AML-193 (cell line): ENCODE results near the gene CIAO1.

Experiments used
- DNase-seq, 2 experiments: peaks; one replicate each; lab custom pipeline; 2025; lab: John Stamatoyannopoulos, UW

Gene CIAO1

DNA sequence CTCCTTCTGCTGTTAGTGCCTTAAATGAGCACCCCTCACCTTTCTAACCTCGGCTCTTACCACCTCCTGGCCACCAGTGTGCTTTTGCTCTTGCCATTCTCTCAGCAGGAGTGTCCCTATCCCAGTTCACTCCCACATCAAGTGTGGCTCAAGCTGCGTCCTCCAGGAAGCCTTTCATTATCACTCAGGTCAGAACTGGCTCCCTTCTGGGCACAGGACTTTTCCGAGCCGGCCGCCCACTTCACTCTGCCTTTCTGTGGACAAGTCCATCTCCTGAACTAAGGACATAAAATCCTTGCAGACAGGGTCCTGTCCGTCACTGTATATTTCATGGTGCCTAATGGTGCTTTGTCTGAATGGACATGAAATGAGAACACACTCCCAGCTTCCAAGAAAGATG, 15.8 kb upstream of the CIAO1 start:
- DNase-seq = no peak

DNA sequence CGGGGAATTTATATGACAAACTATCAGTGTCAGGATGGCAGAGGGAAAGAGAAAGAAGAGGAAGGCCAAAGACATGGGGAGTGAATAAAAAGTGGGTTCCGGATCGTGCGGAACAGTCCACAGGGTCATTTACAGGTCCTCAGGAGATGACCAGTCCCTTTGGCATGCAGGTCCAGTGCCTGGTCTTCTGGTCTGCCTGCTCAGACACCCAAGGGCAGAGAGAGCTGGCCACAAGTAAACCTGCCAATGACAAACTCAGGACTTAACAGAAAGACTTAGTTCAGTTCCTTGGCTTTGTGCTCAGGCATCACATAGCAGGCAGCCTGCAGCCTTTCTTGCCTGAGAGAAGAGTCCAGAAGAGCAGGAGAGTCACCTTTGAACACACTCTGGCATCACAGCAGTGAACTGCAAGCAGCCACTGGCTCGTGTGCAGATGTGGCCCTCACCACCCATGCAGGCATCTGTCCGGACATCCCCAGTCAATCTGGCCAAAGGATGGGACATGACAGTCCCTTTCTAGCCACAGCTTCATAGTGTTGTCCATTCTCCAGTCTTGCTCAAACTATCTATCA, 14.2 kb upstream of the CIAO1 start:
- DNase-seq = peak in 1 of 2 experiments; percentile 6

DNA sequence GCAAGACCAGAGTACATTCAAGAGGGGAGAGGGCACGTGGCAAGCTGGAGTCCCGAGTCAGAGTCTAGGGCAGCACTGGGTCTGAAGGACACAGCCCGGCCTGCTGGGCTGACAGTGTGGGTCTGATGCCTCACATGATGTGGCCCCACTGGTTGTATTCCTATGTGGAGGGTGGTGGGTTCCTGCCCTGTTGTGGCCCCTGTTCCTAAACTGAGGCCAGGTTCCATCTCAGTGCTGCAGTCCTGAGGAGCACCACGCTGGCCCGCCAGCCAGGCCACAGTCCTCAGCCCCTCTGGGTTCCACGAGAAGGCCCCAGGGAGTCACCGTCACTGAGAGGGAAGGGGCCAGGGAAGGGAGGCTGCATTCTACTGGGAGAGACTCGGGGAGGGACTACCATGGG, 13.5 kb upstream of the CIAO1 start:
- no peak for DNase-seq

DNA sequence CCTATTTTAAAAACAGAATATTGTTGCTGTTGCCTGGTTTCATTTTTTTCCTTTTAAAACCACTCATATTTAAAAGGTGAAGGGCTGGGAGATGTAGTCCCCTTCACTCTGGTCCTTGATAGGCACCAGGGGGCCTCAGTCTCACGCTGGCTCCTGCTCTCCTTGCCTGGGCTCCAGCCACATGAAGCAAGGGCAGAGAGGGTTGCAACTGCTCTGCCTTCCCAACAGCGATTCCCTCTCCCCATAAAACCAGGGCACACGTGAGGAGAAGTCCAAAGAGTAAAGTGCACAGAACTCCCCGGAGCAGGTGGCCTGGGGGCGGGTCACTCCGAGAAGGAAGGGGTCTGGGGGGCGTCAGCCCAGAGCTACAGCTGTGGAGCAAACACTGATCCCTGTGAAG, 13.0 kb upstream of the CIAO1 start:
- DNase-seq = no peak

DNA sequence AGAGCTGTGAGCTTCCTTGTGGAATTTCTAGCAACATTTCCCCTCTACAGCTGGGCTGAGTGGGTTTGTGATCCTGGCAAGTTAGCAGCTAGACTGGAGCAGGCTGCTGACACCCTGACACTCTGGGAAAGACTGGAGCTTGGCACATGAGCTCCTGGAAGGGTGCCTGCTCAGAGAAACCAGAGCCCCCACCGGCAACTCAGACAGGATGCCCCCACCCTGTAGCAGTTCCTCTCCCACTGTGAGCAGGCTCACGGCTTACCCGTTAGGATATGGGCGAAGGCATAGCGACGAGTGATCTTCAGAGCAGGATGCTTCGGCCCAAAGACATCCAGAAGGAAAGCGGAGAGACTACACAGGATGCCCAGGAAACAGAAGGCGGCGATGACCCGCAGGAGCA, 11.5 kb upstream of the CIAO1 start:
- no peak for DNase-seq

DNA sequence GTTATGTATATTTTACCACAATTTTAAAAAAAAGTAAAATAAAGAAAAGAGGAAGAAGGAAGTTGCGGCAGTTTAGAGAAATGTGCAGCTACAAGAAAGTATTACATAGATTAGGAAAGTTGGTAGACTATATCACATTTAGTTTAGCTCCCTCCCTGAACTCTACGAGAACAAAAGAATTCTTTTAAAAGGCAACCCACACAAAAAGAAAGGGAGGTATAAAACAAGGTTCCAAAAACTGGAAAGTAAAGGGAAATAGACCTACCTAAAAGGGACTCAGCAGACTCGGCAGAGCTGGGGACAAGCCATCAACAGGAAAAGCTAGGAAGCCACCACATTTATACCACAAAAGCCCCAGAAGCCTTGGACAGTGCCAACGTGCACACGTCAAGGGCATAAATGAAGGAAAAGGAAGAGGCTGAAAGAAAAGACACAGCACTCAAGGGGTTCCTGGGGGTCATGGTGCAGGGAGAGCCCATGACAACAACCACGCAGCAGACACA, 9.4 kb upstream of the CIAO1 start:
- DNase-seq = peak; percentile 63 to 71

DNA sequence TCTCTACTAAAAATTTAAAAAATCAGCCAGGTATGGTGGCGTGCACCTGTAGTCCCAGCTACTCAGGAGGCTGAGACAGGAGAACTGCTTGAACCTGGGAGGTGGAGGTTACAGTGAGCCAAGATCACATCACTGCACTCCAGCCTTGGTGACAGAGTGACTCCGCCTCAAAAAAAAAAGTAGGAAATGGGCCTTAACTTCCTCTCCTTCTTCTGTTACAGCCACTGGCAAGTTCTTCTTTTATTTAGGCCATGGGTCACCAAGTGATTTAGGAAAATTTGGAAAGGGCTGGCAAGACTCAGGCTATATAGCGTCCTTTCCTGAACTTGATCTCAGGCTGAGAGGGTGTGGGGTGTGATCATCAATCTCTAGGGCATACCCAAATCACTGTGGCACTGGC, 8.3 kb upstream of the CIAO1 start:
- DNase-seq = peak; percentile 56 to 57

DNA sequence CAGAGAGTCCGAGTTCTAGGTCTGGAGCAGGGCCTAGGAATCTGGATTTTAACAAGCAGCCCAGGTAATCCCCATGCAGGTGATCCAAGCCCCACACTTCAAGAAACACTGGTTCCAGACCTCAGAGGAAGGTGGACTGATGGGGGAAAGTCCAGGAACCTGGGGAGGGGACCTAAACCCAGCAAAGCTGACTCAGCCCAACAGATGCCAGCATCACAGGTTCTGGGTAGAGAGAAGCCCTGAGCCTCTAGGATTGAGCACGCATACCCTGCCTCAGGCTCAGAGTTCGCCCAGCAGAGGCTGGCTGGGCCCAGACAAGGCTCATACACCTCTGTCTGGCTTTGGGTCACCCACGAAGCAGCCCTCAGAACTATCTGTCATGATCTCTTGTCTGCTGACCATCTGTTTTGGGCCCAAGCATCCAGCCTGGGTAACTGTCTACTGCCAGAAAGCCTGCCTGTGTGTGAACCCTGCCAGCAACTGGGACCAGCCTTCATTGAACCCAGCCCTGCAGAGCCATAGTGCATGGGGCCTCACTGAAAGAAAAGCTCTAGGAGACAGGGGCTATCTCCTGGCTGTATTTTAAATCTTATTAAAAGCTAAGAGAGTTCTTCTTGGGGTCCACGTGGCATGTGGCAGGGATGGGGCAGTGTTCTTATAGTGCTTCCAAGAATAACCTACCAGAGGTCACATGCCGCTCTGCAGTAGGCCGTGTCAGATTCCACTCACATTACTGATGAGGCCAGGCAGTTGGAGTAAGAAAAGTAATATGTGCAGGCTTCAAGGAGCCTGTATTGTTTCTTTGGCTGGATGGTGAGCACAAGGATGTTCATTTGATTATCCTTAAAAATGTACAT, 7.6 kb upstream of the CIAO1 start:
- no peak for DNase-seq

DNA sequence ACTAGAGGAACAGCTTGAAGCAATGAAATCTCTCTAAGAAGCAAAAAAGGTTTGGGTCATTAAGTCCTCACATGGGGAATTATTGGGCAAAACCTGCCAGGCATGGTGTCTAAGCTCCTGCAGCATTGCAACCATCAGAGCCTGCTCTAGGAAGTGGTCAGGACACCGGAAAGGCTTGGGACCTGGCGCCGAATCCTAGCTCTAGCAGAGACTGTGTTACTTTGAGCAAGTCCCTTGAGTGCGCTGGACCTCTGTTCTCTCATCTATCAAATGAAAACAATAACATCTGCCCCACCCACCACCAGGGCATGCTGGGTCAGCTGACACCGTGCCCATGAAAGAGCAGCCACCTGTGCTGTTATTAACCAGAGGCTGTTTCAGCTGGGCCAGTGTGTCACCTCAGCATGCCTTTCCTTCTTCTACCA, 6.5 kb upstream of the CIAO1 start:
- no peak for DNase-seq

DNA sequence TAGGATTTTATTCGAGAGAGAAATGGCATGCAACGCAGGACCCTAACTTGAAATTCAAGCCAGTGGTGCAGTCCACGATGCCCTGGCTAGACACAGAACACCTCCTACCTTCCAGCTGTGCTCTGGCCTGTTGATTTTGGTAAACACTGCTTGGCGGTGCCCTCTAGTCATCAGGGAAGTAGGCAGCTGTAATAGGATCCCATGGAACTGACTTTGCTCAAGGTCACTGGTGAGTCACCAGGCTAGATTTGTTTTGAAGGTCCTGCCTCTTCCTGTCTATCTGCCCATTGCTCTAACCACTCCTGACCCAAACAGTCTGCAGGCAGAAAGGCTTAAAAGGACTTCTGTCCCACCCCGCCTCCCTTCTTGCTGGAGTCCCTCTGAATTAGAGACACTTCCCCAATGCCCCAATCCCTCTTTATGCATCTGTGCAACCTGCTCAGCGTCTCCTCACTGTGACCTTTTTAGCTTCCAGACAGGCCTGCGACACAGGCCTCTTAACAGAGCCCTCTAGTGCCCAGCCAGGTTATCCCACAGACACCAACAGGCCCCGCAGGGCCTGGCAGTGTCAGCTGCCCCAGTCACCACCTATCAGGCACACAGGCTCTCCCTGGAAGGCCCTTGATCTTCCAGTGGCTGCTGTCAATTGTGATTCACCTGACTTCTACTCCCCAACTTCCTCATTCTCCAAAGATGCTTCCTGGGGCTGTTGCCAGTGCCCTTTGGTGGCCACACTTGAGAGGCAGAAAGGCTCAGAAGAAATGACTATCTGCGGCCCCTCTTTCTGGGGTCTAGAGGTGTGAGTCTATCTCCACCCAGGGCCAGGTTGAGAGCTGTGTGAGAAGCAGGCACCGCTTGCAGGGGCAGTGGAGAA, 5.4 kb upstream of the CIAO1 start:
- peak; percentile 72 to 87 for DNase-seq

DNA sequence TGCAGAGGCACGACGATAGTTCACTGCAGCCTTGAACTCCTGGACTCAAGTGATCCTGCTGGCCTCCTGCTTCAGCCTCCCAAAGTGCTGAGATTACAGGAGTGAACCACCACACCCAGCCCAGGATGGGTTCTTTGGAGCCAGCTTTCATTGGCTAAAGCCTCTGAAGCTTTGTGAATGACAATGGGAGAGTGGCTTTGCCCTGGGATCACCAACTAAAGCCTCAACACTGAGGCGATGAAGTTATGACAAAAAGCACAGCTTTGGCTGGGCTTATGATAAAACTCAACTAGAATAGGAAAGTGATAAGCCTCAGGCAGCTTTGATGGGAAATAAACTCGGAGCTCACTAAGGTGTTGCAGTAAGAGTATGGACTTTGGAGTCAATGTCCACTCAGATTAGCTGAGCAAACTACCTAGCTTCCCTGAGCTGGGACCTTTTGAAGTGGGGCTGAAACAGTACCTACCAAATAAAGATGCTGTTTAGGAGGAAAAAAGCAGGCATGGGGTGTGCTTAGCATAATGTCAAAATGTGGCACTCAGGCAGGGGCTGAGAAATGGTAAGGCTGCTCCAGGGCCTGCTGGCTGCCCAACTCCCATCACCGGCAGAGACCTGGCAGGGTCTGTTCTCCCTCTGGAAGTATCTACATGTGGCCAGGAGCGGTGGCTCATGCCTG, 4.6 kb upstream of the CIAO1 start:
- no peak for DNase-seq

DNA sequence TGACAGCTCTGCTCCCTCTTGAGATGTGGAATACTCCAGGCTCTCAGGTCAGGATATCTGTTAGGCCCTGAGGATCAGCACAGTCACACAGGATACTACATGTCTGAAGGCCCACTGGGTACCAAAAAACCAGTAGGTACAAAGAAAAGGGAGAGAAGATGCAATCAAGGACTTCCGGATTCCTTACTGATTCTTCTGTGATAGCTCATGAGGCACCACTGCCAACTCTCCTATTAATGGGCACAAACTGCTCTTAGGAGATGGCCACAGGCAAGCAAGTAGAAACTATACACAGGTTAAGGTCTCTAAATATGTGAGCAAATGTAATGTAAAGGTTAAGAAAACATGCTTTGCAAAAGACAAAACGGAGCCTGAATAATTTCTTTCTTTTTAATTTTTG, 3.7 kb upstream of the CIAO1 start:
- DNase-seq = no peak

DNA sequence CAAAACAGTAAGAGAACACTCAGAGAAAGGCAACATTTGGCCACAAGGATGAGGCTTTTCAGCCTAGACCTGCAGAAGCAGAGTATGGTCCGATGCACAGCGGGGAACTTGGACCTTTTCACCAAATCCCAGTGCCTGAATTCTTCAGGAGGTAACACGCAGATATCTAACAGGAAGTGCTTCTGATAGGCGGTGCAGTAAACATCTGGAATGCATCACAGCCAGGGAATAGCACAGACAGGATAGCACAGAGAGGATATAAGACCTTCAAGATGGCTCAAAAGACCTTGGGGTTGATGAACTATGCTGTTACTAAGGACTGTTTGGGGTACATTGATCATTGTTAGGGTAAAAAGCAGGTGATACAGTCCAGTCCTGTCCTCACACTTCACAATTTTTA, 1.9 kb upstream of the CIAO1 start:
- DNase-seq = no peak

DNA sequence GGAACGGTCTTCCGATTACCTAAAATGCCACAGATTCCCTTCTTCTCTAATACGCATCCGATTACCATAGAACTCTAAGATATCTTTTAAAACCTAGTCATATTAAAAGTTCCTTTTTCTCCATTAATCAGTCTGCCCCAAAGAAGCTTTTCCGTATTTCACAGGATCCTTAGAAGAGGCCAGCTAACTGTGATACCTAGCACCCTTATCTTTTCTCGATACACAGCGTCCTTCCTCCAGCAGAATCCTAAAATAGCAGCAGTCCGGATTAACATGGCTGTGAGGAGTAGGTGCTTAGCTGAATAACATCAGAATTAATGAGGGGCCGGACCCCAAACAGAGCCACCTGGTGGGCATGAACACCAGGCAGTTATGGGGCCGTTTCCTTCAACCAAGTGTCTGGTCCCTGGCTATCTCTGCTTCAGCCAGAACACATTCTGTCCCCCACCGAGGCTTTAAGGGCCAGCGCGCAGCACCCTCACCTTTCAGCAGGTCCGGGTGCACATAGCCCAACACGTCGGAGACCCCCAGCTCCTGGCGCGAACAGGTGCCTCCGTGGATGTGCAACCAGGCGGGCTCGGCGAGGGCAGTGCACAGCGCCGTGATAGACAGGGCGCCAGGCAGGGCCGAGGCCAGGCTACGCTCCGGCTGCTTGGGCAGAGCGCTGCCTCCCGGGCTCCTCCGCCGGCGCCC, 1.2 kb upstream of the CIAO1 start:
- DNase-seq = peak; percentile 6 to 28

DNA sequence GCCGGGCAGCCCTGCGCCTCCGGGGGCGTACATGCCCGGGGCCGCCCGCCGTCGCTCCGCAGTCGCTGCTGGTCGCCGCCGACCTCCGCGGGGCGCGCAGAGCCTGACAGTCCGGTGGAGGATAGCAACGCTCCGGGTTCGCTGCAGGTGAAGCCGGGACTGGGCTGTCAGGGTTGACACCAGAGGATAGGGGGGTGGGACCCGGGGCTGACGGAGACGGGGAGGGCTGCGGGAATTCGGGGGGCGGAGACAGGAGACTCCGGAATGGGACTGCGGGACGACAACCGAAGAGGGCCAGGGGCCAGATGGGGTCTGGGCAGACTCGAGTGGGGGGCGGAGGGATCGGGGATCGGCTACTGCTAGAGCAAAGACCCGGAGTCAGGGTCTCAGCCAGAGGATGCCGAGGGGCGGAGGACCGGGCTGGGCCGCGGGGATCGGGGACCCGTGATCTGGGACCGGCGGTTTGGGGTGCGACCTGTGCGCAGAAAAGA, 631 bp upstream of the CIAO1 start:
- peak in 1 of 2 experiments; percentile 40 for DNase-seq

DNA sequence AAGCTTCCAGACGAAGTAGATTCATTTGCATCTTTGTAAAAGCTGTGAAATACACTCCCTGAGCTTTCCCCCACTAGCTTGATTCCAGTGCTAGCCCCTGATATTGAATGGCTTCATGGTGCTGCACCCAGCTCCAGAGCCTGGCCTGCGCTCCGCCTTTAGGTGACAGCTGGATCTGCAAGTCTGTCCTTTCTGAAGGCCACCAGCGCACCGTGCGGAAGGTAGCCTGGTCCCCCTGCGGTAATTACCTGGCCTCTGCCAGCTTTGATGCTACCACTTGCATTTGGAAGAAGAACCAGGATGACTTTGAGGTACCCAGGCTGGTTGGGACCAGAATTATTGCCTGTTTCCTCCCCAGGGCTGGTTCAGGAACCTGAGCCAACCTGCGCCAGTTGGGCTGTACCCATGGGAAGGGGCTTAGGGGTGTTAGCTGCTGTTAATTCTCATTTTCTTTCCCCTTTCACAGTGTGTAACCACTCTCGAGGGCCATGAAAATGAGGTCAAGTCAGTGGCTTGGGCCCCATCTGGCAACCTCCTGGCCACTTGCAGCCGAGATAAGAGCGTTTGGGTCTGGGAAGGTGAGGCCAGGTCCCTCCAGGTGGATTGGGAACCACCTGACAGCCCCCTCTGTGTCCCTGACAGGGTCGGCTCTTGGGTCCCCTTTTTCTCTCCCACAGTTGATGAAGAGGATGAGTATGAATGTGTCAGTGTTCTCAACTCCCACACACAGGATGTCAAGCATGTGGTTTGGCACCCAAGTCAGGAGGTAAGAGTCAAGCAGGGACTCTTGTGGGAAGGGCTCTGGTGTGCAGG, 1.3 kb downstream of the CIAO1 start:
- peak in 1 of 2 experiments; percentile 57 for DNase-seq

DNA sequence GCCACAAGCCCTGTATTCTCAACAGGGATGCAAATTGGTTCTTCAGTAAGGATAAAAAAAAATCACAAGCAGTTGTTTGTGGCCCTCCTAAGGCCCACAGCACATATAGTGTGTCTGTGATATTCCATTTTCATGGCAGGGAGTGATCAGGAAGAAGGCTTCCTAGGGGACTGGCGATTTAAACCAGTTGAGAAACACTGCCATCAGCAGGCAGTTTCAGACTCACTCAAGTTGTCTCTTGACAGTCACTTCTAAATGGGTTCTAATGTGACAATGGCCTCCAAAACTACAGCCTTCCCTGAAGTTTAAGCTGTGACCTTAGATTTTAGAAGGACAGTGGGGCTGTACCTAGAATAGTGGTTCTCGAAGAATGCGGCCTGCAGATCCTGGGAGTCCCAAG, 6.0 kb downstream of the CIAO1 start:
- no peak for DNase-seq

DNA sequence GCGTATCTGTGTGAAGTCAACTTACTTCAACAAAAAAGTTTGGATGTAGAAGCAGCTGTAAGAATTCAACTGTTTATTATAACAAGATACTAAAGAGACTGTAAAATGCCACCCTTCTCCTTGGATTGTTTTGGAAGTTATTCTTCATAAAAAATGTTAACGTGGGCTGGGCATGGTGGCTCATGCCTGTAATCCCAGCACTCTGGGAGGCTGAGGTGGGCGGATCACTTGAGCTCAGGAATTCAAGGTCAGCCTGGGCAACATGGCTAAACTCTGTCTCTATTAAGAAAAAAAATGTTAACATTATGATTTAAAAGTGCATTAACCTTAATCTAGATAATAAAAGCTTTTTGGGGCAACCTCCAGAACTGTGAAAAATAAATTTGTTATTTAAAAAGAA, 7.7 kb downstream of the CIAO1 start:
- no peak for DNase-seq

DNA sequence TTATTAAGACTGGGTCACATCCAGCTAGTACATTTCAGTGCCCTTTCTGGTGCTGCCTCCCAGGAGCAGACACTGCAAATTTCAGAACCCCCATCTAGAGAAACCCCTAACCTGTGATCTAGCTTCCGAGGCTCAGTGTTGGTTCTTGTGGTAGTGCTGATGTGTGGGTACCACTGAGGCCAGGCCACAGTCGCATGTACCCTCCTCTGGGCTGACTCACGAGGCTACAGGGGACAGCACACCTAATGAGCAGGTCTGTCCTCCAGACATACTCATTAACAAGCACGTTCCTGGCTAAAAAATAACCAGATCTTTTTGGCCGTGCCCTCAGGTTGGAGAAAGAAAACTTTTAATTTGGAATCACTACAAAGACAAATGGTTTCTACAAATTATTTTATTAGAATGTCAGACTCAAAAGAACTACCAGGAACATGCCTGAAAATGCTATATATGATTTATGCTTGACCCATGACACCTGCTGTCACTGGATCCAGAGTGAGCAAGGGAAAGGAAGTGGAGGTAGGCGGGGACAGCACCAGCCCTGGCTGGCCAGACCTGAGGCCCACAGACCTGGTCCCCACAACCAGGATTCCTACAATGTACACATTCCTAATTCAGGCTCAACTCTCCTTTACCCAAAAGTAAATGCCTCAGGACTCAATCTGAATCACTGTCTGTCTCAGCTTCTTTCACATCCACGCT, 8.5 kb downstream of the CIAO1 start:
- DNase-seq = no peak
